Stimulated activated naive CD4-positive, alpha-beta T cell (primary cell): Measurements from ENCODE around the gene HSD11B1.
"Not testable (repeated sequence)": the region's sequence is repeated elsewhere in the genome, so short reads cannot be mapped to it uniquely, and the experiment has no call there.

ENCODE experiments used
- DNase-seq, 6 experiments: peaks; one replicate each; lab custom pipeline; 2025; lab: John Stamatoyannopoulos, UW

The HSD11B1 gene

GRCh38 chr1:209691237-209691636 is 13.4 kb upstream of the HSD11B1 start:
- DNase-seq: no peak

- no peak for DNase-seq
Observed at GRCh38 chr1:209692296-209692695, 12.3 kb upstream of the HSD11B1 start.

- peak in 5 of 6 experiments; percentile 33 to 70 (median 52) for DNase-seq
Observed at GRCh38 chr1:209692745-209693504, 11.7 kb upstream of the HSD11B1 start.

- no peak for DNase-seq
Observed at GRCh38 chr1:209696673-209697072, 8.0 kb upstream of the HSD11B1 start.

- DNase-seq: no peak
Observed at GRCh38 chr1:209697126-209697525, 7.5 kb upstream of the HSD11B1 start.

- not testable (repeated sequence) for DNase-seq
Observed at GRCh38 chr1:209700686-209701085, 4.0 kb upstream of the HSD11B1 start.

- DNase-seq: no peak
Observed at GRCh38 chr1:209702832-209703231, 1.8 kb upstream of the HSD11B1 start.

GRCh38 chr1:209703834-209704504 is 677 bp upstream of the HSD11B1 start:
- DNase-seq: no peak

- DNase-seq: no peak
Observed at GRCh38 chr1:209705033-209705598, 470 bp downstream of the HSD11B1 start.

GRCh38 chr1:209706622-209707021 is 2.0 kb downstream of the HSD11B1 start:
- no peak for DNase-seq

GRCh38 chr1:209707308-209707707 is 2.7 kb downstream of the HSD11B1 start:
- no peak for DNase-seq

- no peak for DNase-seq
Observed at GRCh38 chr1:209708297-209708696, 3.7 kb downstream of the HSD11B1 start.

GRCh38 chr1:209710093-209710492 is 5.4 kb downstream of the HSD11B1 start:
- DNase-seq: no peak

- DNase-seq: no peak
Observed at GRCh38 chr1:209710847-209711246, 6.2 kb downstream of the HSD11B1 start.

- DNase-seq: no peak
Observed at GRCh38 chr1:209714338-209714737, 9.7 kb downstream of the HSD11B1 start.

GRCh38 chr1:209715314-209715713 is 10.7 kb downstream of the HSD11B1 start:
- DNase-seq: no peak

- DNase-seq: no peak
Observed at GRCh38 chr1:209717818-209718217, 13.2 kb downstream of the HSD11B1 start.

GRCh38 chr1:209720326-209720725 is 15.7 kb downstream of the HSD11B1 start:
- DNase-seq: no peak

GRCh38 chr1:209720826-209721225 is 16.2 kb downstream of the HSD11B1 start:
- no peak for DNase-seq

- no peak for DNase-seq
Observed at GRCh38 chr1:209721323-209721722, 16.7 kb downstream of the HSD11B1 start.

GRCh38 chr1:209723265-209723664 is 18.6 kb downstream of the HSD11B1 start:
- DNase-seq: no peak

- DNase-seq: peak in 3 of 6 experiments; percentile 1 to 22 (median 18)
Observed at GRCh38 chr1:209723756-209724693, 19.4 kb downstream of the HSD11B1 start.
